Activated CD8-positive, alpha-beta memory T cell treated with anti-CD3 and anti-CD28 coated beads, Interleukin-2, amount 10 ng/mL, durations not matched to agents 7 days and 5 days (primary cell): ENCODE results near the gene SELENON. TPM values are rescaled to one million over a fixed set of nuclear protein-coding genes. Genes with fewer than 3 reads are reported as not detected.

Source experiments
- ATAC-seq: fragments of 150-1000 bp; cut with Tn5 transposase; one replicate; pipeline ENCODE4 v1.10.0; 2021; ENCODE audit warnings: moderate library complexity
- CTCF ChIA-PET: fragments of 350-600 bp; sonication (Branson Sonifier 250); formaldehyde crosslinking; loops from one replicate; lab custom pipeline; 2021; ENCODE audit warnings: antibody characterized with exemption; lab: Charles Lee
- DNase-seq: peaks from one replicate; pipeline ENCODE4 v3.0.0-alpha.2; 2020
- H3K27ac Mint-ChIP-seq: one replicate; pipeline ENCODE4 v1.8.0; 2021; ENCODE audit warnings: mild to moderate bottlenecking, mixed read lengths
- H3K27me3 Mint-ChIP-seq: one replicate; pipeline ENCODE4 v1.8.0; 2021; ENCODE audit warnings: mixed read lengths
- H3K36me3 Mint-ChIP-seq: one replicate; pipeline ENCODE4 v1.8.0; 2021; ENCODE audit warnings: mild to moderate bottlenecking, mixed read lengths
- H3K4me1 Mint-ChIP-seq: one replicate; pipeline ENCODE4 v1.8.0; 2021; ENCODE audit warnings: mixed read lengths
- H3K4me3 Mint-ChIP-seq: one replicate; pipeline ENCODE4 v1.8.0; 2021; ENCODE audit warnings: mild to moderate bottlenecking, moderate library complexity, mixed read lengths
- H3K9me3 Mint-ChIP-seq: one replicate; pipeline ENCODE4 v1.8.0; 2022; ENCODE audit warnings: low read depth, mixed read lengths
- total RNA-seq, 2 experiments: library from RNA; stranded (reverse); gene quantifications; one replicate each; pipeline ENCODE4 v1.2.3, GENCODE V29; 2021

Gene SELENON
- total RNA-seq, 2 experiments from 2014 or later, result 2.7 to 2.9 TPM

DNA sequence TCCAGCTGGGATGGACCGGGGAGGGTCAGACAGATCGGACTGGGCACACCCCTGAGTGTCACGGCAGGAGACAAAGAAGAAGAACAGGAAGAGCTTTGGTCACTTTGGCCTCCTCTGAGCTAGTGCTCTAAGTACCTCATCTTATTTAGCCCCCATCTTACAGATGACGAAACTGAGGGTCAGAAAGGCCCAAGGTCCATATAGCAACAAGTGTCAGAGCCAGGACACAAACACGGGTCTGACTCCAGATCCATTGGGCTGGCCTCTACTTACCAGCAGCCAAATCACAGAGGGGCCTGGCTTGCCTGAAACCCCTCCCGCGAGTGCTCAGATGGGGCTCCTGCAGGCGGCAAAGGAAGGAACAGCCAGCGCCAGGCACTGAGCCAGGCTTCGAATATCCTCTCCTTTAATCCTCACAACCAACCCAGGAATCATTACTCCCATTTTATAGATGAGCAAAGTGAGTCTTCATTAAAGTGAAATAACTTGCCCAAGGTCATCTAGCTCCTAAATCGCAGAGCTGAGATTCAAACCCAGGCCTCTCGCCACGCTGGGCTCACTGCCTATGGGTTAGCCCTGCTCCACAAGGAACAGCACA is 25.7 kb upstream of the SELENON start:
- H3K4me1 Mint-ChIP-seq, result peaks cover 21% of the 10 kb centered on the region
- ATAC-seq, result no peak
- peaks cover 7% of the 10 kb centered on the region for H3K27me3 Mint-ChIP-seq
- H3K27ac Mint-ChIP-seq, result no peak overlapping the region
- no peak for DNase-seq
- no peaks in the 10 kb centered on the region for H3K36me3 Mint-ChIP-seq
- CTCF ChIA-PET, result interaction anchor here (0.9 to 1.6 kb wide), 9 partner anchors 20 to 254 kb away, joined by 3 to 7 read pairs (median 3); no protein-coding TSS in a partner anchor
- H3K9me3 Mint-ChIP-seq, result no peaks in the 10 kb centered on the region
- H3K4me3 Mint-ChIP-seq, result no peak overlapping the region

DNA sequence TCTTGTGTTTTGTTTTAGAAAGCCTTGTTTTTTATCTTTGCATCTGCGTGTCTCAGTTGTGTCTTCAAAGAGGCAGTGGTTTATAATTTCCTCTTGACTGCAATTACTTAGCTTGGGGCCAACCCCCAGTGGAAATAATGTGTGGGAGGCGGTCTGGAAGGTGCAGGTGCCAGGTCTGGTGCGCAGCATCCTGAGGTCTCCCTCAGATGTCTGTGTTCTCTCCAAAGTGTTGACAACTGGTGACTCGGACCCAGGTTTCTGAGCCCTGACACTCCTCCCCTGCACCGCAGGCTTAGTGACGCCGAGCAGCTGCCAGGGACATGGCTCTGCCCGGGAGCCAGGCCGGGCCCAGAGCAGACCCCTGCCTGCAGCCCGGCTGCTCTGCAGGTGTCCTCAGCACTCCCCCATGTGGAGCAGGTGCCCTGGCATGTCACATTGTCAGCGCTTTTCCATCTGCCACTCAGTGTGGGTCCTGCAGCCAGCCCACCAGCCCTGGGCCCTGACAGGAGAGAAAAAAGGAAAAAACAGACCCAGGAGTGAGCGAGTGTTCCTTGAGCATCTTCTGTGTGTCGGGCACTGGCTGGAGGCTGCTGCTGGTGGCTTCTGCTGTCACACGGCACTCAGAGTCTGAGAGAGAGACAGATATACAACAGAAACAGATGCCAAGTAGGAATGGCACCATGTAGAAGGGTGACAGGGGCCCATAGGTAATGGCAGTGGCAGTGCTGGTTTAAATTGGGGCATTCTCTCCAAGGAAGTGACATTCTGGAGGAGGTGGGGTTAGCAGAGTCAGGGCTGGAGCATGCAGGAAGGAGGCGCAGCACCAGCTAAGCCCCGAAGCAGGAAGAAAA is 24.8 kb upstream of the SELENON start:
- CTCF ChIA-PET, result interaction anchor here (0.9 to 1.6 kb wide), 10 partner anchors 19 to 255 kb away, joined by 3 to 7 read pairs (median 3); no protein-coding TSS in a partner anchor
- Mint-ChIP-seq H3K36me3 (no peaks in the 10 kb centered on the region), H3K4me3 (peak overlapping the region; percentile 6), H3K4me1 (peaks cover 21% of the 10 kb centered on the region), H3K27ac (peak overlapping the region; percentile 39), H3K9me3 (no peaks in the 10 kb centered on the region), H3K27me3 (peaks cover 7% of the 10 kb centered on the region)
- ATAC-seq (peak; percentile 83), DNase-seq (peak; percentile 86)

DNA sequence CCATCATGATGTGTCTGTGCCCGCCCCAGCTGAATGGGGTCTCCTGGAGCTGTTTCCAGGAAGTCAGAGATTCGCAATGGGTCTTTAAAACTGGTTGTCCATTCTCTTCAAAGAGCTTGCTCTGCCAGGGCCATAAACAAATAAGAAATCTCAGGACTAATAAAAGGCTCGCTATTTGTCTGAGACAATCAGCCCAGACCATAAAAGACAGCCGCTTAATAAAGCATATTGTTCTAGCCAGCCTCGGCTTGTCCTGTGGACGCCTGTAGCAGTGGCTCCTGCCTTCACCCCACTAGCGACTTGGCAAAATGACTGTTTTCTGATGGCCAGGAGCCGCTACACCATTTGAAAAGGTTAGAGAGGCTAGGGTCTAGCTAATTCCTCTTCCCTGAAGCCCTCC is 20.6 kb upstream of the SELENON start:
- ATAC-seq (no peak), DNase-seq (no peak)
- Mint-ChIP-seq H3K4me1 (peaks cover 14% of the 10 kb centered on the region), H3K36me3 (no peaks in the 10 kb centered on the region), H3K27me3 (peaks cover 3% of the 10 kb centered on the region), H3K9me3 (no peaks in the 10 kb centered on the region), H3K4me3 (no peak overlapping the region), H3K27ac (no peak overlapping the region)
- CTCF ChIA-PET, result no interaction called here

DNA sequence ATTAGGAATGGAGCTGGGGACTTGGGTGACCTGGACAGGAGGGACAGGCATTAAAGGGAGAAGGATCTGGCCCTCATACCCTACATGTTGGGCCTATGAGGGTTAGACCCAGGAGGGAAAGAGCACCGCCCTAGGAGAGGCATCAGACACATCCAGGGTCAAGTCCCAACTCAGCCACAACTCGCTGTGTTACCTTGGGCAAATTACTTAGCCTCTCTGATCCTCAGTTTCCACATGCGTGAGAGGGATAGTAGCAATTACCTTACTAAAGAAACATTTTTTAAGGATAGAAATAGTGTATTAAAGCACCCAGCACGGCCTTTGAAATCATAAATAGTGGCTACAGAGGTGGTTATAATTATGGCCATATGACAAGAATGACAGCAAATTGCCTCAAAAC is 20.1 kb upstream of the SELENON start:
- H3K4me1 Mint-ChIP-seq, result peaks cover 9% of the 10 kb centered on the region
- no peak for DNase-seq
- peaks cover under 1% of the 10 kb centered on the region for H3K27me3 Mint-ChIP-seq
- CTCF ChIA-PET, result no interaction called here
- H3K4me3 Mint-ChIP-seq, result no peak overlapping the region
- H3K9me3 Mint-ChIP-seq, result no peaks in the 10 kb centered on the region
- H3K27ac Mint-ChIP-seq, result no peak overlapping the region
- no peak for ATAC-seq
- no peaks in the 10 kb centered on the region for H3K36me3 Mint-ChIP-seq

DNA sequence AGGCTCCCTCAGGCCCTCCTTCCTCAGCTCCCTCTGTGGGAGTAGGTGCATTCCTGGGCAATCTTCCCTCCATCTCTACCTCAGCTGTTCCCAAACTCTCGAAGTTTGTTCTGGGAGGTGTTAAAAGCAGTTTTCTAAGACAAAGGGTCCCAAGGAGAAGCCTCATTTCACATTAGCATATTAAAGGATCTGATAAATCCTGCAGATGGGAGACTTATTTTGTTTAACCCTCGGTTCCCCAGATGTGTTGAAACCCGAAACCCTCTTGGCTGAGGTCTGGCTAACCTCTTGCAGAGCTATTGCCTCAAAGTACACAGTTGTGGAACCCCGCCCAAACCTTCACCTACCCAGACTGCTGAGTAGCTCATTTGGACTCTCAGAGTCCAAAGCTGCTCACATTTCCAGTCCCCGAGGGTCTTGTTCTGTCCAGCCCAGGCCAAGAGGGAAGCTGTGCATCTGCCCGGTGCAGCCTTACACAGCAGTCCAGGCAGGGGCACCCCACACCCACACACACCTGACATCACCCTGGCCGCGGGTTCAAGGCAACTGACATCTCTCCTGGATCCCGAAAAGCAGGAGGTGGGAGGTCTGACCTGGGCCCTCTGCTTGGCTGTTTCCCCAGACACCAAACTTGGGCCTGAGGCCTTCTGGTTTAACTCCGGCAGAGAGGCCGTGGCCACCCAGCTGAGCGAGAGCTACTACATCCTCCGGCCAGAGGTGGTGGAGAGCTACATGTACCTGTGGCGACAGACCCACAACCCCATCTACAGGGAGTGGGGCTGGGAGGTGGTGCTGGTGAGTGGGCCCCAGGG is 19.5 kb upstream of the SELENON start:
- DNase-seq (no peak), ATAC-seq (no peak)
- Mint-ChIP-seq H3K4me3 (no peak overlapping the region), H3K27ac (no peak overlapping the region), H3K36me3 (no peaks in the 10 kb centered on the region), H3K27me3 (no peaks in the 10 kb centered on the region), H3K9me3 (no peaks in the 10 kb centered on the region), H3K4me1 (peaks cover 3% of the 10 kb centered on the region)
- CTCF ChIA-PET, result no interaction called here

DNA sequence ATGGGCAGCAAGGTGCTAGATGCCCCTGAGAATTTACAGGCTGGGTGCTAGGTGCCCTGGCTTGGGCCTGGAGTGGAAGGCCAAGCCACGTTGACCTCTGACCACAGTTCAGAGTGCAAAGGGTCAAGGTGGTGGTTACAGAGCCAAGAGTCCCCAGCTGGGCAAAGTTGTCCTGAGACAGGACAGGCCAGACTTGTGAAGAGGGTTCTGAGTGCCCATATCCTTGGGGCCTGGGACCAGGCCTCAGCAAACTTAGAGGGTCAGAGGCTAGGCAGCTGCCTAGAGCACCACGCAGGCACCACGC is 18.9 kb upstream of the SELENON start:
- H3K27ac Mint-ChIP-seq, result no peak overlapping the region
- no peaks in the 10 kb centered on the region for H3K9me3 Mint-ChIP-seq
- ATAC-seq, result no peak
- H3K36me3 Mint-ChIP-seq, result no peaks in the 10 kb centered on the region
- CTCF ChIA-PET, result no interaction called here
- H3K4me3 Mint-ChIP-seq, result no peak overlapping the region
- DNase-seq, result no peak
- H3K27me3 Mint-ChIP-seq, result no peaks in the 10 kb centered on the region
- no peaks in the 10 kb centered on the region for H3K4me1 Mint-ChIP-seq

DNA sequence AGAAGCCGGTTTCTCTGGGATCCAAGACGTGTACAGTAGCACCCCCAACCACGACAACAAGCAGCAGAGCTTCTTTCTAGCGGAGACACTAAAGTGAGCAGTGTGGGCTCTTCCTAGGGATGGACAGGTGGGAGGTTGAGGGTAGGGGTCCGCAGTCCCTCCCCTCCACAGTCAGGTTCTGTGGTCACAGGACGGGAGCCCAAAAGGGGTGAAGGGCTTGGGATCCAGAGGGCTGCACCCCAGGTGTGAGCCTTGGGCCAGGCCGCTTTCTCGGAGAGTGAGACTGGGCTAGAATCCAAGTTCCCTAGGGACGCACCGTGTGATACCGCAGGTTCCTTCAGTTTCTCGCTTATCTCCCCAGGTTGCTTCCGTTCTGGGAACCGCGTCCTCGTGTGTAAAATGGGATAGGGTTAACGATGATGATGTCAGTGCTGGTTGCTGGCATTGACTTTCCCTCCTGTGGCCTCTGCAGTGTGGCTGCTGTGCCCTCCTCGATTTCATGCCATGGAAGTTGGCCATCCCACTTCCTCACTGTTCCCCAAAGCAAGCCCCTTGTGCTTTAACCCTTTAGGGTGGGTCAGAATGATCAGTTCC is 17.3 kb upstream of the SELENON start:
- ATAC-seq, result no peak
- Mint-ChIP-seq H3K9me3 (no peaks in the 10 kb centered on the region), H3K27ac (no peak overlapping the region), H3K27me3 (no peaks in the 10 kb centered on the region), H3K36me3 (no peaks in the 10 kb centered on the region), H3K4me1 (no peaks in the 10 kb centered on the region), H3K4me3 (no peak overlapping the region)
- no peak for DNase-seq
- CTCF ChIA-PET, result no interaction called here

DNA sequence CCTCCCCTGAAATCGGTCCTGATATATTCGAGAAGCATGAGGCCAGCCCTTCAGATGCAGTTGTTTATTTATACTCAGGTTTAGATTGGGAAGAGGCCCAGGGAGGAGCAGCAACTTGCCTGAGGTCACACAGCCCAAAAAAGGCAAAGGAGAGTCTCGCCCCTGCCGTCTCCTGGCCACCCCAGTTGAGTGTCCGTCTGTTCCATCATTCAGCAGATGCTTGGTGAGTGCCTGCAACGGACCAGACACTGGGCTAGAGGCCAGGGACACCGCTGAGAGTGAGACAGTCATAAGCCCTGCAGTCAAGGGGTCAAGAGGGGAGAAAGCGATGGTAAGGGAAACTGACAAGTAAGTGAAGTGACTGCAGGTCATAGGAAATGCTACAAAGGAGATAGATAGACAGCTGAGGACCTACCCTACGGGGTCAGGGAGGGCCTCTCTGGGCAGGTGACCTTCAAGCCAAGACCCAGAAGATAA is 15.4 kb upstream of the SELENON start:
- Mint-ChIP-seq H3K4me1 (no peaks in the 10 kb centered on the region), H3K4me3 (no peak overlapping the region), H3K9me3 (no peaks in the 10 kb centered on the region), H3K36me3 (no peaks in the 10 kb centered on the region), H3K27me3 (no peaks in the 10 kb centered on the region), H3K27ac (no peak overlapping the region)
- ATAC-seq, result no peak
- no peak for DNase-seq
- CTCF ChIA-PET, result interaction anchor here (1.4 kb wide), 1 partner anchor 11 kb away, joined by 4 read pairs; no protein-coding TSS in a partner anchor

DNA sequence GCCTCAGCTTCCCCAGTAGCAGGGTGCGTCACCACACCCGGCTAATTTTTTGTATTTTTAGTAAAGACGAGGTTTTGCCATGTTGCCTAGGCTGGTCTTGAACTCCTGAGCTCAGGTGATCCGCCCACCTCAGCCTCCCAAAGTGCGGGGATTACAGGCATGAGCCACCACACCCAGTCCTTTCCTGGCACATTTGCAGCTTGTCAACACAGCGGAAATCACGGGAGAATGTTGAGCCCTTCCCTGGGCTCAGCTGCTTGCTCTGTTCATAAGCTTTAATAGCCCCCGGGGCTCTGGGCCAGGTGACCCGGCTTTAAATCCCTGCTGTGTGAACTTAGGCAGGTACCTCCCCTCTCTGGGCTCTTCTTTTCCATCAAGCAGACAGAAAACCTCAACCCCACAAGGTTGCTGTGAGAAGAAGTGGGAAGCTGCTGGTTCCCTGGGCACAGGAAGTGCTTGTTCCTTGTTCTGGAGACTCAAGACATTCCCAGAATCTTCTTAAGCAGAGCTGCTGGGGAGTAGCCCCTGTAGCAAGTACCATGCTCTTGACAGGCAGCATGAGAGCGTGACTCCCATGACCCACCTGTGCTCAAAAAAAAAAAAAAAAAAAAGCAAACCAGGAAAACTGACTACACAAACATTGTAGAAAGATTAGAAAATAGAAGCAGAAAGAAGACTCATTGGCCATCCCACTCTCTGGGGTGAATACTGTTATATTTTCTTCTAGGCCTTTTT is 14.5 kb upstream of the SELENON start:
- H3K9me3 Mint-ChIP-seq, result no peaks in the 10 kb centered on the region
- H3K4me3 Mint-ChIP-seq, result no peak overlapping the region
- H3K4me1 Mint-ChIP-seq, result no peaks in the 10 kb centered on the region
- ATAC-seq (no peak), DNase-seq (no peak)
- no peak overlapping the region for H3K27ac Mint-ChIP-seq
- peaks cover 5% of the 10 kb centered on the region for H3K27me3 Mint-ChIP-seq
- CTCF ChIA-PET, result interaction anchor here (1.4 kb wide), 1 partner anchor 10 kb away, joined by 4 read pairs; no protein-coding TSS in a partner anchor
- no peaks in the 10 kb centered on the region for H3K36me3 Mint-ChIP-seq

DNA sequence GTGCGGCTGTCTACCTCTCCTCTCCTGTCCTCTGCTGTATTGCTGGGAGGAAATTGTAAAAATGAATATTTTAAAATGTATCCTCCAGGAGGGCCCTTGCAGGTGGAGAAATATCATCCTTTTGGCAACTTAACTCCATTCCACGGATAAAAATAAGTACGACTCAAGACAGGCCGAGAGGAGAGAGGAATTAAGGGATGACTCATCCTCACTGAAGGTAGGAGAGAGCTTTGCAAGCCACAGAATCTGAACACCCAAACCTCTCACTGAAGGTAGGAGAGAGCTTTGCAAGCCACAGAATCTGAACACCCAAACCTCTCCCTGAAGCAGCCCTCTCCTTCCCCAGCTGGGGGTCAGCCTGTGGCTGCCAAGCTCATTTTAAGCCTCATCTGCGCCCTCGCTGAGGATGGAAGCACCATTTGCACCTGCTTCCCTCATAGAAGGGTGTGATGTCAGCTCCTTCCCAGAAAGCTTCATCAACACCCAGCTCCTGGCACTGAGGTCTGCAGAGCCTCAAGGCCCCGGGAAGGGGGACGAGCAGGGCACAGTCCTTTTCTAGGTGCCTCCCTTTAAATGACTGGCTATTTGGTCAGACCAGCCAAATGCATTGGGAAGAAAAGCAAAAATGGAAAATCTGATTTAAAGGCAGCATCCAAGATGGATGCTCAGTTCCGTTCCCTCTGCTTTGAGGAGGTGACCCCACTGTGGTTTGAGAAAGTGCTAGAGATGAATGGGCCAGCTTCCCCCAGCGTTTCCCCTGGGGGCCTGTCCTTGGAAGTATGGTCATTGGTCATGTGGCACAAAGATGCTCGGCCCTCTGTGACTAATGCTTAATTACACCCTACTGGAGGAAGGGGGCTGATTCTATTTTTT is 12.9 kb upstream of the SELENON start:
- H3K27ac Mint-ChIP-seq, result no peak overlapping the region
- H3K4me1 Mint-ChIP-seq, result no peaks in the 10 kb centered on the region
- H3K9me3 Mint-ChIP-seq, result no peaks in the 10 kb centered on the region
- CTCF ChIA-PET, result interaction anchor here (0.6 to 0.9 kb wide), 2 partner anchors 178 to 334 kb away, joined by 3 read pairs; no protein-coding TSS in a partner anchor
- ATAC-seq (no peak), DNase-seq (no peak)
- H3K36me3 Mint-ChIP-seq, result no peaks in the 10 kb centered on the region
- H3K4me3 Mint-ChIP-seq, result no peak overlapping the region
- peaks cover 5% of the 10 kb centered on the region for H3K27me3 Mint-ChIP-seq

DNA sequence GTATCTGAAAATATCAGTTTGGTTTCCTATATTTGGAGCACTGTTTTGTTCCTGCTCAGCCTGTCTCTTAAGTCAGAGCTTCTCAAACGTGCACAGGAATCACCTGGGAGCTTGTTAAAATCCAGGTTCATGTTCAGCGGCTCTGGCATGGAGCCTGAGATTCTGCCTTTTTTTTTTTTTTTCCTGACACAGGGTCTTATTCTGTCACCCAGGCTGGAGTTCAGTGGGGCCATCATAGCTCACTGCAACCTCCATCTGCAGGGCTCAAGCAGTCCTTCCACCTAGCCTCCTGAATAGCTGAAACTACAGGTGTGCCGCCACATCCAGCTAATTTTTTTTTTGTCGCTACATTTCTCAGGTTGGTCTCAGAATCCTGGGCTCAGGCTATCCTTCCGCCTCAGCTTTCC is 12.2 kb upstream of the SELENON start:
- H3K4me3 Mint-ChIP-seq, result no peak overlapping the region
- H3K27me3 Mint-ChIP-seq, result peaks cover 5% of the 10 kb centered on the region
- H3K4me1 Mint-ChIP-seq, result no peaks in the 10 kb centered on the region
- ATAC-seq, result no peak
- no peaks in the 10 kb centered on the region for H3K36me3 Mint-ChIP-seq
- CTCF ChIA-PET, result interaction anchor here (0.6 to 0.9 kb wide), 2 partner anchors 179 to 335 kb away, joined by 3 read pairs; no protein-coding TSS in a partner anchor
- no peak for DNase-seq
- H3K27ac Mint-ChIP-seq, result no peak overlapping the region
- no peaks in the 10 kb centered on the region for H3K9me3 Mint-ChIP-seq

DNA sequence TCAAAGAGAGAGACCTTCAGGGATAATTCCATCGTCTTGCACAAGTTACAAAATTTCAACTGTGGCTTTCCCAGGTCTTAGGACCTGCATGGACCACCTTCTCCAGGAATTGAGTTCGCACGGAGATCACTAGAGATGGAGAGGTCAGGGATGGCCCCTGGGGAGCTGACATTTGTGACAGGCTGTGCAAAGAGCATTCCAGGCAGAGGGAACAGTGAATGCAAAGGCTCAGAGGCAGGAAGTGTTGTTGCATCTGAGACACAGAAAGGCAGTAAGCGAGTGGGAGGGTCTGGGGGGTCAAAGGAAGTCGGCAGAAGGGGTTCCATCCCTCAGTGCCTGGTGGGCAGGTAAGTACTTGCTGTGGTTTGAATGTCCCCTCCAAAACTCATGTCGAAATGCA is 9.5 kb upstream of the SELENON start:
- Mint-ChIP-seq H3K27ac (no peak overlapping the region), H3K4me3 (no peak overlapping the region), H3K36me3 (no peaks in the 10 kb centered on the region), H3K9me3 (no peaks in the 10 kb centered on the region), H3K27me3 (peaks cover 15% of the 10 kb centered on the region), H3K4me1 (no peaks in the 10 kb centered on the region)
- no peak for DNase-seq
- no peak for ATAC-seq
- CTCF ChIA-PET, result no interaction called here
